Measurements from ENCODE around the gene CLEC20A. TPM values are rescaled to one million over a fixed set of nuclear protein-coding genes. Genes with fewer than 3 reads are reported as not detected.

Gene CLEC20A
- total RNA-seq, 1 donor from 2014 or later, result not detected

DNA sequence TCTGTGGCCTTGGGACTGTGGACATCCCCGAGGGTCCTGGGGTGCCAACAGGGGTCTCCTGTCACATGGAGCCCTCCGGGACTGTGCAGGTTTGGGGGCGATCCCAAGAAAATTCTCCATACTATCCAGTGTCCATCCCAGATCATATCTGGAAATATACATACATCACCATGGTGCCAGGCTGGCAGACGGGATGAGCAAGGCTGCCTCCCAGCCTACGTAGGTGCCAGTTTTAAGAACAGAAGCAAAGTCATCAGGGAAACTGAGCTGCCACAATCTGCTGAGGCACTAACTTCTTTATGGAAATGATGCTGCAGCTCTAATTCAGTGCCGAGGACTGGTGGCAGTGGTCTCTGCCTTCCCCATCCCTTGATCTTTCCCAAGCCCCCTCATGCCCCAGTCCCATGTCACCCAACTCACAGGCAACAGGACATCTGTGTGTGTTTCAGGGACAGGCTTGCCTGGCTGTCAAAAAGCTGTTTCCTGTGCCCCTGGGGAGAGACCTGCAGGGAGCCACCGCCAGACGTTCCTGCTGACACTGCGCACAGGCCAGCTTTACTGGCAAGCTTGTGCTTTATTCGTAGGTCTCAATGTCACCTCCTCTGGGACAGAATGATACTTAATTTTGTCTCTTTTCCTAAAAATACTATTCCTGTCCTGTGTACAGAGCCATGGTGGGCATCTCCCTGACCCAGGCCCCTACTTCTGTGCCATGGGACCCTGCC, 31.6 kb upstream of the CLEC20A start:
- Histone ChIP-seq H3K27me3 (no peaks in the 10 kb centered on the region), H3K4me3 (no peak overlapping the region), H3K9me3 (no peaks in the 10 kb centered on the region), H3K4me1 (peaks cover 10% of the 10 kb centered on the region), H3K36me3 (no peaks in the 10 kb centered on the region), H3K27ac (no peak overlapping the region)
- intact Hi-C loops (cut with DNase I), result no loop called here
- no peak for DNase-seq (ENCODE audit: extremely low spot score in 2 of 2)
- no peak for TF ChIP-seq POLR2AphosphoS5 (IDR thresholded peaks at IDR 0.05; ENCODE audit: insufficient read depth in 1 of 2, low read depth in 1 of 2)
- TF ChIP-seq, protein P1, sequence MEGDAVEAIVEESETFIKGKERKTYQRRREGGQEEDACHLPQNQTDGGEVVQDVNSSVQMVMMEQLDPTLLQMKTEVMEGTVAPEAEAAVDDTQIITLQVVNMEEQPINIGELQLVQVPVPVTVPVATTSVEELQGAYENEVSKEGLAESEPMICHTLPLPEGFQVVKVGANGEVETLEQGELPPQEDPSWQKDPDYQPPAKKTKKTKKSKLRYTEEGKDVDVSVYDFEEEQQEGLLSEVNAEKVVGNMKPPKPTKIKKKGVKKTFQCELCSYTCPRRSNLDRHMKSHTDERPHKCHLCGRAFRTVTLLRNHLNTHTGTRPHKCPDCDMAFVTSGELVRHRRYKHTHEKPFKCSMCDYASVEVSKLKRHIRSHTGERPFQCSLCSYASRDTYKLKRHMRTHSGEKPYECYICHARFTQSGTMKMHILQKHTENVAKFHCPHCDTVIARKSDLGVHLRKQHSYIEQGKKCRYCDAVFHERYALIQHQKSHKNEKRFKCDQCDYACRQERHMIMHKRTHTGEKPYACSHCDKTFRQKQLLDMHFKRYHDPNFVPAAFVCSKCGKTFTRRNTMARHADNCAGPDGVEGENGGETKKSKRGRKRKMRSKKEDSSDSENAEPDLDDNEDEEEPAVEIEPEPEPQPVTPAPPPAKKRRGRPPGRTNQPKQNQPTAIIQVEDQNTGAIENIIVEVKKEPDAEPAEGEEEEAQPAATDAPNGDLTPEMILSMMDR (IDR thresholded peaks at IDR 0.05), result no peak
- no peak for TF ChIP-seq POLR2A (IDR thresholded peaks at IDR 0.05)

DNA sequence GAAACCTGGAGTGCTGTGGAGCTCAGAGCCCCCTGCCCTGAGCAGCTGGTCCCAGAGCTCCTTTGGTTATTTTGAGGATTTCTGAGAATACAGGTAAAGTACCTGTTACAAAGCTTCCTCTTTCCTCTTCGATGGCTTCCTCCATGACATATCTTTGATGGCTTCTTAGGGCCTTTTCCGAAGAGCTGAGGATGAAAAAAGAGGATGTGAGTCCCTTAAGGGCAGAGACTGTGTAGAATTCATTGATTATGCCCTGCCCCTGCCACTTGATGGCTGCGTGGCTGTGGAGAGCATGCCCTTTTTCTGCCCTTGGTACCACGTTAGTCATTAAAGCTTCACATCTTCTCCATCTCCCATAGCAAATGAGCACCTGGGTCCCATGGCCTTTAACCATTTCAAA, 30.4 kb upstream of the CLEC20A start:
- DNase-seq (ENCODE audit: extremely low spot score in 2 of 2), result no peak
- intact Hi-C loops (cut with DNase I), result no loop called here

DNA sequence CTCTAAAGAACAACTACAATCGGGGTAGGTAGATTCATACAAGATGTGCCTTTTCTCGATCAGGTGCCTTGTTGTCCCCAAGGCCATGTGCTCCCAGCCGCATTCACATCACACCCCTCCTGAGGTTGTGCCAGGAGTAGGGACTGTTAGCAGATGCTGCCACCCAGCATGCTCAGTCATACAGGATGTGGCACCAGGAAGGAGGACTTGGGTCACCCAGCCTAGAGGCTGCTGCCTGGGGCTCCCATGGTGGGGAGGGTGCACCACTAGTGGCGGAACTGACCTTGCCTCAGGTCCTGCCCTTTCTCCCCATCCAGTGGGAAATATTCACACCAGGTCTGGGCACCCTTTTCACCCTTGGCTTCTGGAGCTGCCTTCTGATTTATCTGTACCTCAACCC, 24.5 kb upstream of the CLEC20A start:
- Histone ChIP-seq H3K9me3 (no peaks in the 10 kb centered on the region), H3K4me1 (no peaks in the 10 kb centered on the region), H3K27me3 (no peaks in the 10 kb centered on the region), H3K27ac (no peak overlapping the region), H3K4me3 (no peak overlapping the region), H3K36me3 (no peaks in the 10 kb centered on the region)
- intact Hi-C loops (cut with DNase I), result no loop called here
- no peak for DNase-seq (ENCODE audit: extremely low spot score in 2 of 2)
- no peak for TF ChIP-seq POLR2A (IDR thresholded peaks at IDR 0.05)
- no peak for TF ChIP-seq POLR2AphosphoS5 (IDR thresholded peaks at IDR 0.05; ENCODE audit: insufficient read depth in 1 of 2, low read depth in 1 of 2)
- TF ChIP-seq, protein P1 (IDR thresholded peaks at IDR 0.05), result no peak

More for the DNA sequence above, 30.4 kb upstream of the CLEC20A start:
- H3K27me3 ChIP-seq, result no peaks in the 10 kb centered on the region
- no peaks in the 10 kb centered on the region for H3K9me3 ChIP-seq
- peaks cover 5% of the 10 kb centered on the region for H3K4me1 ChIP-seq
- H3K36me3 ChIP-seq, result no peaks in the 10 kb centered on the region
- H3K27ac ChIP-seq, result no peak overlapping the region
- TF ChIP-seq POLR2A (IDR thresholded peaks at IDR 0.05) (no peak), POLR2AphosphoS5 (IDR thresholded peaks at IDR 0.05; ENCODE audit: insufficient read depth in 1 of 2, low read depth in 1 of 2) (no peak)
- TF ChIP-seq, protein P1 (IDR thresholded peaks at IDR 0.05), result no peak
- no peak overlapping the region for H3K4me3 ChIP-seq

DNA sequence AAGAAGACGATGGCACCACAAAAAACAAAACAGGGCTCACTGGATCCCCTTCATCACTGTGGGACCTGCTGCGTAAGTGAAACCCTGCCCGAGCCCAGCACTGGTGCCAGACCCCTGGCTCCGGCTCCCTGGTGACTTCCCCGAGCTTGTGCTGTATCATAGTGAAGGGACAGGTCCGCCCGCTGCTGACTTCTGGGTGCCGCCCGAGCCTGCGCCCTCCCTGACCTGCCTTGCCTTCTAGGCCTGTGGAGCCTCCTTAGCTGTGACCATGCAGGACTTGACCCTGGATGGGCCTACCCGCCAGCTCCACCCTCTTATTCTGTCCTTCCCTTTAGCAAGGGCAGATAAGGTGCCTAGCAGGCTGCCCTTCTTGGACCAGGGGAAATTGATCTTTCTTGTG, 24.0 kb upstream of the CLEC20A start:
- Histone ChIP-seq H3K4me3 (no peak overlapping the region), H3K36me3 (no peaks in the 10 kb centered on the region), H3K9me3 (no peaks in the 10 kb centered on the region), H3K27ac (no peak overlapping the region), H3K4me1 (no peaks in the 10 kb centered on the region), H3K27me3 (no peaks in the 10 kb centered on the region)
- intact Hi-C loops (cut with DNase I), result no loop called here
- DNase-seq (ENCODE audit: extremely low spot score in 2 of 2), result no peak
- TF ChIP-seq POLR2A (IDR thresholded peaks at IDR 0.05), result no peak
- TF ChIP-seq, protein P1 (IDR thresholded peaks at IDR 0.05), result no peak
- TF ChIP-seq POLR2AphosphoS5 (IDR thresholded peaks at IDR 0.05; ENCODE audit: insufficient read depth in 1 of 2, low read depth in 1 of 2), result no peak

DNA sequence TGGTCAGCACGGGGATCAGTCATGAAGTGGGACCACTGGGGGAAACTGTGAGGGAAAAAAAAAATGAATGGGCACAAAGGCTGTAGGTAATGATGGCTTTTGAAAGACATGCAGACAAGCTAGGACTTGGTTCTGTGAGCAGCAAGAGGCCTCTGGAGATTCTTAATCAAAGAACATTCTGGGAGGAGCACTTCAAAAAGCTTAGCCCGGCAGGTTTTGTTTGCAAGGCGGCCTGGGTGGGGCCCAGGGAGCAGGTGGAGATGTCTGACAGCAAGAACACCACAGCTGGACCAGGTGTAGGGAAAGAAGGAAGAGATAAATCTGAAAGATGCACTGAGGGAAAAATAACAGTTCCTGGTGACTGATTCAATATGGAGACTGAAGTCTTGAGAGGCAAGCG, 22.1 kb upstream of the CLEC20A start:
- no peak for TF ChIP-seq POLR2AphosphoS5 (IDR thresholded peaks at IDR 0.05; ENCODE audit: insufficient read depth in 1 of 2, low read depth in 1 of 2)
- TF ChIP-seq, protein P1 (IDR thresholded peaks at IDR 0.05), result no peak
- no peak for TF ChIP-seq POLR2A (IDR thresholded peaks at IDR 0.05)
- no peaks in the 10 kb centered on the region for H3K36me3 ChIP-seq
- no peak overlapping the region for H3K27ac ChIP-seq
- H3K9me3 ChIP-seq, result no peaks in the 10 kb centered on the region
- H3K27me3 ChIP-seq, result no peaks in the 10 kb centered on the region
- DNase-seq (ENCODE audit: extremely low spot score in 2 of 2), result no peak
- H3K4me1 ChIP-seq, result no peaks in the 10 kb centered on the region
- no peak overlapping the region for H3K4me3 ChIP-seq
- intact Hi-C loops (cut with DNase I), result loop anchor here (10.0 kb wide), 1 partner anchor 504 kb away; no protein-coding TSS in a partner anchor
